Nucleus accumbens (tissue), 56 donors: ENCODE data around the gene CDHR5.
"Not testable (repeated sequence)": the region's sequence is repeated elsewhere in the genome, so short reads cannot be mapped to it uniquely, and the experiment has no call there.

Experiments
- DNase-seq, 56 donors: peaks; one replicate each; lab custom pipeline; 2025; lab: John Stamatoyannopoulos, UW

CDHR5 gene, protein sequence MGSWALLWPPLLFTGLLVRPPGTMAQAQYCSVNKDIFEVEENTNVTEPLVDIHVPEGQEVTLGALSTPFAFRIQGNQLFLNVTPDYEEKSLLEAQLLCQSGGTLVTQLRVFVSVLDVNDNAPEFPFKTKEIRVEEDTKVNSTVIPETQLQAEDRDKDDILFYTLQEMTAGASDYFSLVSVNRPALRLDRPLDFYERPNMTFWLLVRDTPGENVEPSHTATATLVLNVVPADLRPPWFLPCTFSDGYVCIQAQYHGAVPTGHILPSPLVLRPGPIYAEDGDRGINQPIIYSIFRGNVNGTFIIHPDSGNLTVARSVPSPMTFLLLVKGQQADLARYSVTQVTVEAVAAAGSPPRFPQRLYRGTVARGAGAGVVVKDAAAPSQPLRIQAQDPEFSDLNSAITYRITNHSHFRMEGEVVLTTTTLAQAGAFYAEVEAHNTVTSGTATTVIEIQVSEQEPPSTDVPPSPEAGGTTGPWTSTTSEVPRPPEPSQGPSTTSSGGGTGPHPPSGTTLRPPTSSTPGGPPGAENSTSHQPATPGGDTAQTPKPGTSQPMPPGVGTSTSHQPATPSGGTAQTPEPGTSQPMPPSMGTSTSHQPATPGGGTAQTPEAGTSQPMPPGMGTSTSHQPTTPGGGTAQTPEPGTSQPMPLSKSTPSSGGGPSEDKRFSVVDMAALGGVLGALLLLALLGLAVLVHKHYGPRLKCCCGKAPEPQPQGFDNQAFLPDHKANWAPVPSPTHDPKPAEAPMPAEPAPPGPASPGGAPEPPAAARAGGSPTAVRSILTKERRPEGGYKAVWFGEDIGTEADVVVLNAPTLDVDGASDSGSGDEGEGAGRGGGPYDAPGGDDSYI

DNA sequence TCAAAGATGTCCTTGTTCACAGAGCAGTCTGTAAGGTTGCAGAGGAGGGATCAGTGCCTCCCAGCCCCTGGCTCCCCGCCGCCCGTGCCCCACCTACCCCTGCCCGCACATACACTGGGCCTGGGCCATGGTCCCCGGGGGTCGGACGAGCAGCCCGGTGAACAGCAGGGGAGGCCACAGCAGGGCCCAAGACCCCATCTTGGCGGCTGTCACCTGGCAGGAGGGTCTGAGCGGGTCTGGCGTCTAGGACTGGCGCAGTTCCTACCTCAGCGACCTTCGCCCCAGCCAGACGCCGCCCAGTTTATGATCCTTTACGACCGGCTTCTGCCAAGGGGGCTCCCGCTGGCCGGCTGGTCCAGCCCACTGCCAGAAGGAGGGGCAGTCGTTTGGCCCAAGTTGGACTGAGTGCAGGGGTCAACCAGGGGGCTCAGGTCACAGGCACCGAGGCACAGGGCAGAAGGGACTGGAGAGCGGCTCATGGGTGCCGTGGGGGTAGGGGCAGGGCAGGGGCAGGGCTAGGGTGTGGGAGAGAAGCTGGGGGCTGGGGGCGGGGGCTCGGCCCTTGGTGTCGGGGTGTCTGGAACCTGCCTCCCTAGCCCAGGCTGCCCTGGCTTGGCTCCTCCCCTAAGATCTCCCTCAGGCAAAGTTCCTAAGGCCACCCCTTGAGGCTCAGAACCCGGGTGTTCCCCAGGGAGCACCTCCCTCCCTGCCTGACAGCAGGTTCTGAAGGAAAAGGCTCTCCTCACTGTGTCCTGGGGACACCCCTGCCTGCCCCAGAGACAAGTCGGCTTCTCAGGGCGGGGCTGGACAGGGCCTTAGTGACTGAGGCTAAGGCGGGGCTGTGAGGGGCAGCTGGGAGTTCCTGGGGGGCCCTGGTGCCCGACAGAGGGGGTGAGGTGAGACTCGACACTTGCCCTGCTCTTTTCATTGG is at the start of gene CDHR5:
CDHR5 (minus strand) TSS at position 251 of the 931 bp plus-strand sequence; CDS start at position 198, 53 bp downstream.
- DNase-seq = no peak

DNA sequence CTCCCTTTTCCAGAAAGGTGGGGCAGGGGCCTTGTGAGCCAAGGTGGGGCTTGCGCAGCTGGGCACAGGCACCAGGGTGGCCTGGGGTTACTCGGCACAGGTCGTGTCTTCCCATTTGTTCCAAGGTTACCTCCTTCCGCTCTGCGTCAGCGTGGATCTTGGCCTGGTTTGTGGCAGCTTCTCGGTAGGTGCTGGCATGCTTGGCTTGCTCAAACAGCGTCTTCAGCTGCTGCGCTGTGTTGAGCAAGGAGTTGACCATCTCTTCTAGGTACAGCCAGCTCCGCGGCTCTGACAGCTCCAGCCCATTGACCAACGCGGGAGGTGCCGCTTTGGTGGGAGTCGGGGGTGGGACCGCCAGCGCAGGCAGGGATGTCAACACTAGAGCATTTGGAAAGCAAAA is 49.7 kb upstream of the CDHR5 start:
- no peak for DNase-seq

DNA sequence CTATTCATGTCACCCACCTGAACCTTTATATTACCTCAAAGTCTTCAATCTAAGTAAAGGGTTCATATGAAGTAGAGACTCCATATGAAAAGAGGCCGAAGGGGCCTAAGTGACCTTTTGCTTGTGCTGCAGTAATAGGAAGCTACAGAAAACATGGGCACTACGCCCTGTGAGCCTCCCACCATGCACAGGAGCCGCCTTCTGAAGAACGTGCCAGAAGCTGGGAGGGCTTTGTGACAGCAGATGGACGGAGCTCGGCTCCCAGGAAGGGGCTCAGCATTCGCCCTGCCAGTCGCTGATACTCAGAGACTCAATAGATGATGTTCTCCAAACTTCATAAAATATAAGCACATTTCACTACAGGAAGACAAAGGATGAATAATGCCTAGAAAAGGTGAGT is 49.1 kb upstream of the CDHR5 start:
- no peak for DNase-seq

DNA sequence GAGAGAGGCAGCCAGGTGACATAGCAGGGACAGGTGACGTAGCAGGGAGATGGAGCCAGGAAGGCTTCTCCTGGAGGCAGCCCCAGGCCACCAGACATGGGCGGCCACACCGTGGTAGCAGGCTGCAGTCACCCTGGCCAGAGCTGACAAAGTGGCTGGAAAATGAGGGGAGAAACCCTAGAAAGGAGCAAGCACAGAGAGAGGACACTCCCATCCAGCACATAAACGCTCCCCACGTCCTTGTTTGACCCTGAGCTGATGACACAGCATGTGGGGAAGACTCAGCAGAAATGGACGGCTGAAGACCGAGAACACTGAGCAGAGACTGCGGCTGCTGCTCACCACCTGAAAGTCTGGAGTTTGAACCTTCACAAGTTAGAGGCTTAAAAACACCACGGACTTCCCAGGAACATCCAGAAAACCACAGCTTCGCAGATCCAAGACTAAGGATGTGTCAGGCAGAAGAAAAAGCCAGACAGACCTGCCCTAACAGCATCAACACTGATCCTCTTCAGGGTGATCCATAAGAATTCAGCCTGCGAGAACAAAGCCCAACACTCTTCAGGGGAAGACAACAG is 41.0 kb upstream of the CDHR5 start:
- no peak for DNase-seq

DNA sequence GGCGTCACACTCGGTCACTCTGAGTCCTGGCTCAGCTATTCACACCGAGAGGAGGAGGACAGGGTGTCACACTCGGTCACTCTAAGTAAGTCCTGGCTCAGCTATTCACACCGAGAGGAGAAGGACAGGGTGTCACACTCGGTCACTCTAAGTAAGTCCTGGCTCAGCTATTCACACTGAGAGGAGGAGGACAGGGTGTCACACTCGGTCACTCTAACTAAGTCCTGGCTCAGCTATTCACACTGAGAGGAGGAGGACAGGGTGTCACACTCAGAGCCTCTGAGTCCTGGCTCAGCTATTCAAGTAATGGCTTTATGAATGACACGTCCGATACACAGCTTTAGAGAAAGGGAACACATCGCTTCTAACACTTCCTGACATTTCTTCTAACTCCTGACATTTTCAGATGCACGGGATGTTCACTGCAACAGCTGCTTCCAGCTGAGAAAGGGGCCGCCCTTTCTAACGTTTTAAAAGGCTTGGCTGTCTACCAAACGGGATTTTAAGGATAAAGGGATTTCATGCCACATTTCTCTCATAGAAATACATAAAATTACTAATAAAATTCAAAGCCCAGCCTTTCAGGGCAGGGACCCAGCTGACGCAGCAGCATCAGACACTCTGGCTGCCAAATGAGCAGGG is 40.4 kb upstream of the CDHR5 start:
- DNase-seq = no peak

DNA sequence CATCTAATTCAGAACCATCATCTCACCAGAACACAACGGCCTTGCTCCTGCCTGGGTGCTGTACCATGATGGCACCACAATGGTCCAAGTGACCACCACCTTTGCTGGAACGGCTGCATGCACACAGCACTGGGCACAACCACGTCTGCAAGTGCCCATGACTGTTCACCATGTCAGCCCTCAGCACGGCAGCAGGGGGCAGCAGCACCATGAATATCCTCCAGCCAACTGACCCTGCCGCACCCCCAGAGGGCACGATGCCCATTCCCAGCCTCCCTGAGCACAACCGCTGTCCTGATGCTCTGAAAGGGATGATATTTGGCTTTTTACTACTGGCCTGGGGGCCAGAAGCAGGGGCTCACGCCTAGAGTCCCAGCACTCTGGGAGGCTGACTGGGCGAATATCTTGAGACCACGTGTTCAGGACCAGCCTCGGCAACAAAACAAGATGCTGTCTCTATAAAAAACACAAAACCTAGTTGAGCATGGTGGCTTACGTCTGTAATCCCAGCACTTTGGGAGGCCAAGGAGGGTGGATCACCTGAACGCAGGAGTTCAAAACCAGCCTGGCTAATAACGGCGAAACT is 38.0 kb upstream of the CDHR5 start:
- peak in 45 of 56 donors; percentile 10 to 81 (median 44) for DNase-seq

DNA sequence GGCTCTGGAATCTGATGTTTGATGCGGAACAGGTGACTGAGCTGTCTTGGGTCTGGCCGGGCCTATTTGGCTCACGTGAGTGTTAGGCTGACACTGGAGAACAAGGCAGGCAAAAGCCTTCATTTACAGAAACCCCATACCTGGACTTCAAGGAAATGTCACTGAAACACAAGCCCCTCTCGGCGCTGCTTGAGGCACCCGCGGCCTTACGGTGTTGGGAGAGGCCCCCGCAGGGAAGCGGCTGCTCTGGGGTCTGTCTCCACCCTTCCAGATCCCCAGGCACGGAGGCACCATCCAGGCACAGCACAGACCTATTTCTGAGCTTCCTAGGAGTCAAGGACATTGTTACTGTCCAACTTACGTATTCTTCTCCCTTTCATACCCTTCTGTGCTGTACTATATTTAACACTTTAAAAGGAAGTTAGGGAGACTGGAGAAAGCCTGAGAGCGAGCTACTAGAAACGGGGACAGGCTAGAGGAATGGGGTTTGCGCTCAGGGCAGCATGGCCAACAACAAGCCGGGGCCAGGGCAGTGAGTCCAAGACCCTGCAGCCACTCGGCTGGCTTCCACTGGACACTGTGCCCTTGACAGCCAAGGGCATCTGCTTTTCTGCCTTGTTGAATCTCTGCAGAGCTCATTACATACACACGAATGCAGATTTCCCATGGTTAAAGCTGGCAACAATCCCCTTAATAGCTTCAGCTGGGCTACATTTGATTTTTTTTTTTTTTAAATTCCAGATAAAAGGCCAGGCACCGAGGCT is 36.1 kb upstream of the CDHR5 start:
- no peak for DNase-seq

DNA sequence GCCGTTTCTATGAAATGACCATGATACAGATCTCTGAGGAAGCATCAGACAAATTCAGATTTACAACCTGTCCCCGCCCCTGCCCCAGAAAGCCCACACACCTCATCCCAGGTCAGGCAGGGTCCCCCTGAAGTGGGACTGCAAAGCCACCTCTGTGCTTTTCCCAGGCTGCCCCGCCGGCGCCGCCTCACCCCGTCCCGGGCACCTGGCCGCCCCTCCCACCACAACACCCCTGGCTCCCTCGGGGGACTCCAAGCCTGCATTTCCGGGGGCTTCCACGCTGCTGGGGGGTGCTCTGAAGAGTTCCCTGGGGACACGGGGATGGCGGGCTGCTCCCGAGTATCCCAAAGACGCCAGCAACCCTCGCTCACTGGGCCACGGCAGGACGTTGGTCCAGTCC is 35.5 kb upstream of the CDHR5 start:
- no peak for DNase-seq

DNA sequence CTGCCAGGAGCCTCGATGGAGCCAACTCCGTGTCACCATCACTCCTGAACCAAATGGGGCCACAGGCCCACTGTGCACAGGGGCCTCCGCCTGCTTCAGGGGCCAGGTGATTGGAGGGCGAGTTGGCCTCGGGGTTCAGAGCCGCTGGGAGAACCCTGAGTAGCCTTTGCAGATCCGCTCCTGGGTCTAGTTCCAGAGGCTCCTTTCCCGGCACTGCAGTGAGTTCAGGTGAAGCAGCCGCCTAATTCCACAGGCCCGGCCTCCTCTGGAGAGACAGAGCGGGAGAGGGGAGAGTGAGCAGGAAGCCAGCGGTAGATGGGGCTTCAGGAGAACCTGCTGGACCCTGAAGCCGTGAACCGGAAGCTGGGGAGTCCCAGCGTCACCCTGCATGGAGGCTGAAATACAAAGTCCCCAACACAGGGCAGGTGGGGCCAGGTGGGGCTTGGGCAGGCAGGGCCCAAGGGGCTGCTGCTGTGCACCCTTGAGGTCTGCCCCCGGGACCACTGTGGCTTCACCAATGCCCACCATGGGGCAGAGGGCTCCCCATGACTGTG is 34.9 kb upstream of the CDHR5 start:
- DNase-seq = no peak

DNA sequence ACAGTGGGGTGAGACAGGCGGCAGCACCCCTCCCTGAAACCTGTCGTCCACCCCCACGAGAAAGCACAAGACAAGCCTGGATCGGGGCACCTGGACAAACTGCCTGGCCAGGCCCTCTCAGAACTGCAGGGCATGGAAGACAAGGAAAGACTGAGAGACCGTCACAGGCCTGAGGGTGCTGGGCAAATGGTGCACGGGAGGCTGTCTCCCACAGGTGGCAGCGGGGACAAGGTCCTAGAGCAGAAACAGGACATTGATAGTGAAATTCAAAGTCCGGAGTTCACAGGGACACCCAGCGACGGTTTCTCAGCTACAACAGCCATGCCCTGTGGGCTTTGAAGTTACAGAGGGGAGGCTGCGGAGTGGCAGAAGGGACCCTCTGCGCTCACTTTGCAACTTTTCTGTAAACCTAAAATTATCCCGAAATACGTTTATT is 33.0 kb upstream of the CDHR5 start:
- DNase-seq = no peak

DNA sequence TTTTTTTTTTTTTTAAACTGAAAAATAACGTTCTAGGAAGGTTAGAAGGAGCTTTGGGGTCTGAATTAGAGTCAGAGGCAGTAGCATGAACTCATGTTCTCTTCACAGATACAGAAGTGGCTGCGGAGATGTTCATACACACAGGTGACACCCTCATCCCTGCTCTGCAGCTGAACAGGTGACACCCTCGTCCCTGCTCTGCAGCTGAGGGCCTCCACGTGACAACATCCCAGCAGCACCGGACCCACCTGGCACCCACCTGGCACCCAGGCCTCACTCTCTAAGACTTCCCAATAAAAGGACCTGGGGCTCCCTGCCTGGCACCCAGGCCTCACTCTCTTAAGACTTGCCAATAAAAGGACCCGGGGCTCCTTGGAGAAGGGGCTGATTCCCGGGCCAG is 32.1 kb upstream of the CDHR5 start:
- no peak for DNase-seq

DNA sequence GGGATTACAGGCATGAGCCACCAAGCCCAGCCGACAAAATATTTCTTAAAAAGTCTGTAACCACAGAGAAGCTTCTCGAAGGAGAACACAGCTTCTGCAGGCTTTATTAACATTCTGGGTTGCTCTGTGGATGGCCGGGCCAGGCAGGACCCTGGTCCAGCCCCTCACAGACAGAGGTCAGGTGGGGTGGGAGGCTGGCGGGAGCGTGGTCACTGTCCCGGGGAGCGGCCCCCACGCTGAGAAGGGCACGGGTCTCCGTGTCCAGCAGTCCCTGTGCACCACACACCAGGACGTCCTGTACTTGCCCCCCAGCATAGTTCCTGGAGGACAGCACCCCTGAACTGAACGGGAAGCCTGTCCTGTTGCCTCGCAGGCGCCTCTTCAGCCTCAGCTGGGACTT is 31.7 kb upstream of the CDHR5 start:
- no peak for DNase-seq

DNA sequence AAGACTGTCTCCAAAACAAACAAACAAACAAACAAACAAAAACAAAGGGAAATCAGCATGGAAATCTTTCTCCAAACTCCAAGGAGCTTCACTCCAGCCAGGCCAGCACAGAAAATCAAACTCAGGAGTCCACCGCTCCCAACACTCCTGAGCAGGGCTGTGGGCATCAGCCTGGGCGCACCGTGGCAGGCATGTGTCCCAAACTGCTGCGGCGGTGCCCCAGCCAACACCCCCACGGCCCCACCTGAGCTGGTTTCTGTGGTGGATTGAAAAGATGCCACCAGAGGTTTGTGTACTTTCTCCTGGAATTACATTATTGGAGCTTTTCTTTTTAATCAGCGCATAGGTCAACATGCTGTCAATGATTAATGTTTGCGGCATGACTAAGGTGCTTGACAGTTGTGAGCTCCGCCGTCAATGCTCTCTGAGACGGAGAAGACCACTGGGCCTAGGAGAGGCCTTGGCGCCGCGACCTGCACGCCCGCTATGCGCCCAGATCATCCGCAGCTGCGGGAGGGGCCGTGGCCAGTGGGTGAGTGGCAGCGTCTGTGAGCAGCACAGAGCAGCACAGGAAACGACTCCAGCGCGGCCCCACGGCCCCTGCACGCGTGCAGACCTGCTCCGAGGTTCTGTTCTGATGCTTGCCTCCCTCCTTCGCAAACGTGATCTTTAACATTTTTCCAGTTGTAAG is 30.4 kb upstream of the CDHR5 start:
- DNase-seq = no peak

DNA sequence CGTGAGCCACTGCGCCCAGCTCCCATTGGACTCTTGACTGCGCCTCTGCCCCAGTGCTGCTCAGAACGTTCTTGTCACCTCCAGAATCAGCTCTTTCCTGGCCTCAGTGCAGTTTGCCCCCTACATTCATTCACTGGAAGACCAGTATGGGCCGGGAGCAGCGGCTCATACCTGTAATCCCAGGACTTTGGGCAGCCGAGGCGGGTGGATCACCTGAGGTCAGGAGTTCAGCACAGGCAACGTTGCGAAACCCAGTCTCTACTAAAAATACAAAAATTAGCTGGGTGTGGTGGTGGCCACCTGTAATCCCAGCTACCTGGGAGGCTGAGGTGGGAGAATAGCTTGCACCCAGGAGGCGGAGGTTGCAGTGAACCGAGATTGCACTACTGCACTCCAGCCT is 29.7 kb upstream of the CDHR5 start:
- DNase-seq = not testable (repeated sequence)

DNA sequence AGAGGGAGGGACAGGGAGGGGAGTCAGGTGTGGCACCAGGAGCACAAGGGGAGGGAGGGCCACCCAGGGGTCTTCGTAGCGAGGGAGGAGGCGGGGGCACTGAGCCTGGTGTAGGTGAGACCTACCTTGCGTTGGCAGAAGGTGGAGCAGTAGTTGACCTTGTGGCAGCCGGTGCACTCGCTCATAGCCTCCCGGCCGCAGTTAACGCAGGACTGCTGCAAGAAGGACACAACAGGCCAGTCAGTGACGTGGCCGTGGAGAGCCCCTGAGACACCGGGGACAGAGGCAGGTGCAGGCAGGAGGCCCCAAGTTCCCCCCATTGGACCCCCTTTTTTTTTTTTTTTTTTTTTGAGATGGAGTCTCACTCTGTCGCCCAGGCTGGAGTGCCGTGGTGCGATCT is 29.1 kb upstream of the CDHR5 start:
- DNase-seq = no peak

DNA sequence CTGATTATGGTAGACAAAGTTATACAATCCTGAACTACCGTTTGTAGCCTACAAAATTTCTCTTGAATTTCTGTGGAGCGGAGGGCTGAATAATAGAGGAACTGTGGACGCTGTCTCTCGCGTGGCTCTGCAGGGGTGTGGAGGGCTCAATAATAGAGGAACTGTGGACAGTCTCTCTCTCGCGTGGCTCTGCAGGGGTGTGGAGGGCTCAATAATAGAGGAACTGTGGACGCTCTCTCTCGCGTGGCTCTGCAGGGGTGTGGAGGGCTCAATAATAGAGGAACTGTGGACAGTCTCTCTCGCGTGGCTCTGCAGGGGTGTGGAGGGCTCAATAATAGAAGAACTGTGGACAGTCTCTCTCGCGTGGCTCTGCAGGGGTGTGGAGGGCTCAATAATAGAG is 28.4 kb upstream of the CDHR5 start:
- DNase-seq = not testable (repeated sequence)

DNA sequence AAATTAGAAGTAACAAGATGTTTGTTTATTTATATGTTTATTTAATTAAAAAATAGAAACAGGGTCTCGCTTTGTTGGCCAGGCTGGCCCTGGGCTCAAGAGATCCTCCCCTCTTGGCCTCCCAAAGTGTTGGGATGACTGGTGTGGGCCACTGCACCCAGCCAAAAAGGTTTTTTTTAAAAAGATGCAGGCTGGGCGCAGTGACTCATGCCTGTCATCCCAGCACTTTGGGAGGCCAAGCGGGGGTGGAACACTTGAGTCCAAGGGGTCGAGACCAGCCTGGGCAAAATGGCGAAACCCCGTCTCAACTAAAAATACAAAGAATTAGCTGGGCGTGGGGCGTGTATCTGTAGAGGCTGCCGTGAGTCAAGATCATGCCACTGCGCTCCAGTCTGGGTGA is 25.7 kb upstream of the CDHR5 start:
- DNase-seq = no peak
